GM12878 (cell line): ENCODE measurements around the gene EIF4B. TPM values are rescaled to one million over a fixed set of nuclear protein-coding genes. Genes with fewer than 3 reads are reported as not detected.

ENCODE experiments used
- ATAC-seq: fragments of 200-7000 bp; cut with Tn5 transposase; 3 replicates; pipeline ENCODE4 v1.9.1; 2020; ENCODE audit warnings: mild to moderate bottlenecking, moderate library complexity
- BruUV-seq: library from RNA; stranded (reverse); fragments of 400-500 nt; replicated peaks from 2 replicates; lab custom pipeline; 2021; lab: Mats Ljungman, UMichigan
- CTCF ChIA-PET: fragments of 300-600 bp; sonication (Branson Sonifier 250); formaldehyde crosslinking; extraction: SDS; loops from one replicate; lab custom pipeline; 2021; ENCODE audit warnings: inconsistent platforms; lab: Yijun Ruan, JAX
- POLR2A ChIA-PET: fragments of 350-600 bp; formaldehyde crosslinking; extraction: SDS; loops from one replicate; lab custom pipeline; 2021; ENCODE audit warnings: inconsistent platforms; lab: Charles Lee
- RAD21 ChIA-PET: fragments of 300-600 bp; sonication (Branson Sonifier 250); formaldehyde crosslinking; loops from one replicate; lab custom pipeline; 2023; ENCODE audit warnings: antibody characterized with exemption; ENCODE audit not compliant: unreplicated experiment; lab: Charles Lee
- SMC1A ChIA-PET: fragments of 300-600 bp; sonication (Branson Sonifier 250); formaldehyde crosslinking; loops from one replicate; lab custom pipeline; 2023; ENCODE audit not compliant: unreplicated experiment, uncharacterized antibody; lab: Charles Lee
- DNase-seq: peaks from one replicate; pipeline ENCODE4 v3.0.0-alpha.2; 2011; ENCODE audit warnings: low read depth, low spot score
- FAIRE-seq: peaks from 3 replicates; lab custom pipeline; 2011; peaks lifted over from hg19 to GRCh38; lab: Jason Lieb, UNC
- H2AFZ ChIP-seq: 2 replicates; pipeline ENCODE4 v1.6.0; 2011; ENCODE audit warnings: low read depth, low read length, control low read depth; ENCODE audit not compliant: control insufficient read depth
- H3K27ac ChIP-seq: 2 replicates; pipeline ENCODE4 v1.5.1; 2011; ENCODE audit warnings: control low read depth; ENCODE audit not compliant: control insufficient read depth, insufficient read depth
- H3K27me3 ChIP-seq, 2 experiments: replicated peaks in 1 of 2; 2 replicates each; pipeline versions ENCODE4 v1.6.0 to v1.6.1; 2011; ENCODE audit warnings: low read length in 1 of 2; ENCODE audit not compliant: control insufficient read depth in 2 of 2, insufficient read depth in 2 of 2
- H3K36me3 ChIP-seq, 2 experiments: 2 replicates each; pipeline ENCODE4 v1.5.1; 2011; ENCODE audit warnings: low read length in 1 of 2; ENCODE audit not compliant: control insufficient read depth in 2 of 2, insufficient read depth in 2 of 2
- H3K4me1 ChIP-seq: 2 replicates; pipeline ENCODE4 v1.6.1; 2011; ENCODE audit warnings: mild to moderate bottlenecking, low read length, moderate library complexity, mixed read lengths; ENCODE audit not compliant: control insufficient read depth, insufficient read depth
- H3K4me2 ChIP-seq: 2 replicates; pipeline ENCODE4 v1.6.0; 2011; ENCODE audit warnings: control low read depth; ENCODE audit not compliant: control insufficient read depth, insufficient read depth
- H3K4me3 ChIP-seq: fragments of 200-600 bp; sonication (generic); 2 replicates; pipeline ENCODE4 v1.5.1; 2016
- H3K79me2 ChIP-seq: 2 replicates; pipeline ENCODE4 v1.6.0; 2011; ENCODE audit warnings: low read length; ENCODE audit not compliant: control insufficient read depth, insufficient read depth
- H3K9ac ChIP-seq: 2 replicates; pipeline ENCODE4 v1.8.0; 2011; ENCODE audit warnings: low read length, control low read depth, mixed read lengths; ENCODE audit not compliant: control insufficient read depth, insufficient read depth
- H3K9me3 ChIP-seq: replicated peaks from 3 replicates; pipeline ENCODE4 v1.5.1; 2011; ENCODE audit warnings: mild to moderate bottlenecking, low read length; ENCODE audit not compliant: control insufficient read depth, insufficient read depth
- H4K20me1 ChIP-seq: 2 replicates; pipeline ENCODE4 v1.6.0; 2011; ENCODE audit not compliant: control insufficient read depth, insufficient read depth
- SPI1 ChIP-seq: IDR thresholded peaks from 2 replicates; pipeline ENCODE4 v1.6.1; 2011; ENCODE audit warnings: low read depth, mild to moderate bottlenecking, low read length, moderate library complexity, borderline replicate concordance; ENCODE audit not compliant: insufficient read depth
- ZNF687 ChIP-seq: fragments of 450-650 bp; IDR thresholded peaks from 2 replicates; pipeline ENCODE4 v1.6.1; 2017; ENCODE audit warnings: mild to moderate bottlenecking, moderate library complexity
- WGBS: methylation state at CpG from one replicate; pipeline ENCODE4 v1.1.6; 2016; ENCODE audit warnings: low lambda C conversion rate; ENCODE audit not compliant: insufficient replicate concordance, insufficient coverage; ENCODE audit errors: missing lambda C conversion rate; 5-methylcytosine and 5-hydroxymethylcytosine counted together
- in situ Hi-C: fragments of 300-500 bp; cut with MboI; formaldehyde crosslinking; loops from 9 replicates; pipeline ENCODE4 v1.14.3; 2018; ENCODE audit warnings: mixed read lengths
- intact Hi-C: fragments of 100-400 bp; cut with micrococcal nuclease; formaldehyde crosslinking; loops from one replicate; pipeline ENCODE4 v1.14.2; 2022; ENCODE audit not compliant: unreplicated experiment
- polyA plus RNA-seq, 11 experiments: library from polyadenylated mRNA; depleted of rRNA in 4 of 11; unstranded in 6 of 11; stranded (reverse) in 5 of 11; fragments of >200 nt; fragmentation: Nextera tagmentation in 4 of 11; fragmentation: Illumina TruSeq in 1 of 11; extraction: Ambion mirVana in 4 of 11; extraction: Trizol in 1 of 11; gene quantifications; 1 replicate in 1 of 11; 2 replicates in 10 of 11; pipeline versions ENCODE4 v1.2.1 to v1.2.3, GENCODE V29; 2011 to 2016; ENCODE audit warnings: inconsistent platforms in 2 of 11, missing spikeins in 2 of 11, low read depth in 1 of 11
- total RNA-seq, 4 experiments: library from RNA; depleted of rRNA in 3 of 4; stranded (reverse); fragments of >200 nt in 3 of 4; fragmentation: Illumina TruSeq in 1 of 4; extraction: Trizol in 1 of 4; gene quantifications; 2 replicates each; pipeline versions ENCODE4 v1.2.1 to v1.2.3, GENCODE V29; 2013 to 2021

EIF4B gene
- total and polyA plus RNA-seq, 10 of the 15 experiments (the other 5 are each of a cell fraction or from before 2014, with no cell fraction given), result 123 to 752 (median 431) TPM

GRCh38 chr12:52988898-52989297 is 17.4 kb upstream of the EIF4B start:
- no peak for FAIRE-seq
- Histone ChIP-seq H3K79me2 (no peaks in the 10 kb centered on the region), H2AFZ (no peak overlapping the region), H3K9ac (no peak overlapping the region), H4K20me1 (no peaks in the 10 kb centered on the region), H3K36me3 (no peaks in the 10 kb centered on the region), H3K4me1 (no peaks in the 10 kb centered on the region)
- SMC1A ChIA-PET, result interaction anchor here (0.6 kb wide), 1 partner anchor 174 kb away, joined by 3 read pairs; no protein-coding TSS in a partner anchor
- CTCF ChIA-PET, result interaction anchor here (14.0 kb wide), 1 partner anchor 106 kb away, joined by 418 read pairs; no protein-coding TSS in a partner anchor
- POLR2A ChIA-PET, result interaction anchor here (0.6 kb wide), 1 partner anchor 296 kb away, joined by 4 read pairs; no protein-coding TSS in a partner anchor
- in situ Hi-C loops, result loop anchor here (5.0 to 25.0 kb wide), 2 partner anchors 602 to 842 kb away; partner anchors contain the start of gene KRT84
- TF ChIP-seq ZNF687 (no peak), SPI1 (peak; percentile 47; the same call in 1 of the 2 replicates)
- TF ChIP-seq, all 136 proteins: peak for 1
- no peak overlapping the region for H3K27ac ChIP-seq
- no peak overlapping the region for H3K4me2 ChIP-seq
- RAD21 ChIA-PET, result no interaction called here
- no TSS peak for BruUV-seq
- intact Hi-C loops, result no loop called here
- DNase-seq, result no peak
- H3K9me3 ChIP-seq, result no peaks in the 10 kb centered on the region
- 57% methylated on average over 6 of the region's 6 CpGs for WGBS
- ATAC-seq, result peak; percentile 42
- no peak overlapping the region for H3K4me3 ChIP-seq
- no peaks in the 10 kb centered on the region; a peak in 1 of 4 replicates for H3K27me3 ChIP-seq
